Measurements from ENCODE around the gene NSF. TPM values are rescaled to one million over a fixed set of nuclear protein-coding genes. Genes with fewer than 3 reads are reported as not detected.
A peak's percentile ranks its signal among the peaks of the same experiment; 100 is the strongest.
"Not testable (repeated sequence)": the region's sequence is repeated elsewhere in the genome, so short reads cannot be mapped to it uniquely, and the experiment has no call there.

The NSF gene
- total RNA-seq, 4 donors from 2014 or later, result 15.6 to 22.9 (median 19.0) TPM

- Histone ChIP-seq H3K4me3 (no peak overlapping the region), H3K9me3 (no peaks in the 10 kb centered on the region), H3K27me3 (peaks cover 7% of the 10 kb centered on the region), H3K27ac (no peak overlapping the region), H3K36me3 (no peaks in the 10 kb centered on the region), H3K4me1 (peaks cover 0 to 26% (median 5%) of the 10 kb centered on the region in 3 donors)
- 90% methylated on average over 2 of the region's 15 CpGs; no CpG with 5 or more reads in 1 of the 2 donors for WGBS, 2 donors (ENCODE audit: low coverage in 1 of 2)
- TF ChIP-seq EP300 (IDR thresholded peaks at IDR 0.05) (no peak), POLR2A (IDR thresholded peaks at IDR 0.05) (no peak), POLR2AphosphoS5 (IDR thresholded peaks at IDR 0.05) (no peak), CTCF (IDR thresholded peaks at IDR 0.05) (no peak)
- no peak for ATAC-seq
Observed at GRCh38 chr17:46768540-46768870, 178.0 kb downstream of the NSF start.

GRCh38 chr17:46768896-46769295, 178.4 kb downstream of the NSF start:
- not testable (repeated sequence) for ATAC-seq, H3K27me3 ChIP-seq

GRCh38 chr17:46769531-46770438, 179.3 kb downstream of the NSF start:
- 33 to 60% methylated on average over 1 of the region's 56 CpGs for WGBS, 2 donors (ENCODE audit: low coverage in 1 of 2)
- Histone ChIP-seq H3K36me3 (no peaks in the 10 kb centered on the region), H3K27ac (no peak overlapping the region), H3K4me1 (peaks cover 0 to 26% (median 5%) of the 10 kb centered on the region in 3 donors), H3K4me3 (peak overlapping the region in 1 of 2 donors; percentile 29), H3K9me3 (no peaks in the 10 kb centered on the region), H3K27me3 (peaks cover 7% of the 10 kb centered on the region)
- ATAC-seq, result no peak
- TF ChIP-seq POLR2A (IDR thresholded peaks at IDR 0.05) (no peak), EP300 (IDR thresholded peaks at IDR 0.05) (no peak), POLR2AphosphoS5 (IDR thresholded peaks at IDR 0.05) (no peak), CTCF (IDR thresholded peaks at IDR 0.05) (no peak)

More at GRCh38 chr17:46768896-46769295, 178.4 kb downstream of the NSF start:
- H3K9me3 ChIP-seq, H3K27ac ChIP-seq, H3K4me3 ChIP-seq, H3K36me3 ChIP-seq: not testable (repeated sequence)
- 92 to 100% methylated on average over 2 to 5 of the region's 14 CpGs for WGBS, 2 donors (ENCODE audit: low coverage in 1 of 2)
- H3K4me1 ChIP-seq, result peaks cover 0 to 26% (median 5%) of the 10 kb centered on the region in 3 donors

- WGBS, 2 donors (ENCODE audit: low coverage in 1 of 2), result 69% methylated on average over 5 of the region's 14 CpGs; no CpG with 5 or more reads in 1 of the 2 donors
- peaks cover 0 to 26% (median 5%) of the 10 kb centered on the region in 3 donors for H3K4me1 ChIP-seq
- H3K4me3 ChIP-seq, result peak overlapping the region in 1 of 2 donors; percentile 70
- H3K27me3 ChIP-seq, result peaks cover 7% of the 10 kb centered on the region
- TF ChIP-seq EP300 (IDR thresholded peaks at IDR 0.05), result no peak
- TF ChIP-seq POLR2AphosphoS5 (IDR thresholded peaks at IDR 0.05), result no peak
- TF ChIP-seq POLR2A (IDR thresholded peaks at IDR 0.05), result no peak
- TF ChIP-seq CTCF (IDR thresholded peaks at IDR 0.05), result no peak
- no peaks in the 10 kb centered on the region for H3K9me3 ChIP-seq
- peak overlapping the region in 2 of 4 donors; percentile 76 to 78 for H3K27ac ChIP-seq
- H3K36me3 ChIP-seq, result no peaks in the 10 kb centered on the region
- ATAC-seq, result no peak
Observed at GRCh38 chr17:46770439-46770817, 180.0 kb downstream of the NSF start.

- Histone ChIP-seq H3K27ac (peak overlapping the region in 3 of 4 donors; percentile 76 to 82 (median 78)), H3K36me3 (no peaks in the 10 kb centered on the region)
- 28% methylated on average over 9 of the region's 73 CpGs; no CpG with 5 or more reads in 1 of the 2 donors for WGBS, 2 donors (ENCODE audit: low coverage in 1 of 2)
Observed at GRCh38 chr17:46770818-46771560, 180.5 kb downstream of the NSF start.

More at GRCh38 chr17:46770818-46771560, 180.5 kb downstream of the NSF start:
- H3K9me3 ChIP-seq, result no peaks in the 10 kb centered on the region
- TF ChIP-seq EP300 (IDR thresholded peaks at IDR 0.05) (no peak), CTCF (IDR thresholded peaks at IDR 0.05) (no peak), POLR2A (IDR thresholded peaks at IDR 0.05) (peak in 1 of 2 donors; percentile 22)
- H3K4me1 ChIP-seq, result peaks cover 0 to 26% (median 5%) of the 10 kb centered on the region in 3 donors
- peak overlapping the region; percentile 35 to 70 for H3K4me3 ChIP-seq
- ATAC-seq, result peak; percentile 65
- peaks cover 10% of the 10 kb centered on the region for H3K27me3 ChIP-seq

Measured in gastroesophageal sphincter (tissue), 4 donors.